GM13976 (cell line): Measurements from ENCODE around the gene TMEM200A.

ENCODE experiments used
- DNase-seq: peaks from one replicate; pipeline ENCODE4 v3.0.0; 2012; ENCODE audit warnings: low spot score
- in situ Hi-C: fragments of 300-500 bp; cut with MboI; formaldehyde crosslinking; loops from one replicate; pipeline ENCODE4 v1.12.0; 2022; ENCODE audit warnings: low sequenced_read_pairs, mixed read lengths, inconsistent platforms; ENCODE audit not compliant: unreplicated experiment
- TF ChIP-seq, protein P1 (sequence below): IDR thresholded peaks from 2 replicates; pipeline ENCODE4 v1.5.1; 2012; ENCODE audit warnings: borderline replicate concordance, mild to moderate bottlenecking; ENCODE audit not compliant: insufficient read depth; ENCODE audit errors: extremely low read depth, missing control alignments, control extremely low read depth

The TMEM200A gene

DNA sequence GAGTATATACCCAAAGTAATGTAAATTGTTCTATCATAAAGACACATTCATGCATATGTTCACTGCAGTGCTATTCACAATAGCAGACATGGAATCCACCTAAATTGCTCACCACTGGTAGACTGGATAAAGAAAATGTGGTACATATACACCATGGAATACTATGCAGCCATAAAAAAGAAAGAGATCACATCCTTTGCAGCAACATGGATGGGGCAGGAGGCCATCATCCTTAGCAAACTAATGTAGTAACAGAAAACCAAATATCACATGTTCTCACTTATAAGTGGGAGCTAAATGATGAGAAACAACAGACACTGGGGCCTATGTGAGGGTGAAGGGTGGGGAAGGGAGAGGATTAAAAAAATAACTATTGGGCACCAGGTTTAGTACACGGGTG lies 11.5 kb upstream of the TMEM200A start:
- in situ Hi-C loops = no loop called here
- no peak for DNase-seq
- TF ChIP-seq, protein P1, sequence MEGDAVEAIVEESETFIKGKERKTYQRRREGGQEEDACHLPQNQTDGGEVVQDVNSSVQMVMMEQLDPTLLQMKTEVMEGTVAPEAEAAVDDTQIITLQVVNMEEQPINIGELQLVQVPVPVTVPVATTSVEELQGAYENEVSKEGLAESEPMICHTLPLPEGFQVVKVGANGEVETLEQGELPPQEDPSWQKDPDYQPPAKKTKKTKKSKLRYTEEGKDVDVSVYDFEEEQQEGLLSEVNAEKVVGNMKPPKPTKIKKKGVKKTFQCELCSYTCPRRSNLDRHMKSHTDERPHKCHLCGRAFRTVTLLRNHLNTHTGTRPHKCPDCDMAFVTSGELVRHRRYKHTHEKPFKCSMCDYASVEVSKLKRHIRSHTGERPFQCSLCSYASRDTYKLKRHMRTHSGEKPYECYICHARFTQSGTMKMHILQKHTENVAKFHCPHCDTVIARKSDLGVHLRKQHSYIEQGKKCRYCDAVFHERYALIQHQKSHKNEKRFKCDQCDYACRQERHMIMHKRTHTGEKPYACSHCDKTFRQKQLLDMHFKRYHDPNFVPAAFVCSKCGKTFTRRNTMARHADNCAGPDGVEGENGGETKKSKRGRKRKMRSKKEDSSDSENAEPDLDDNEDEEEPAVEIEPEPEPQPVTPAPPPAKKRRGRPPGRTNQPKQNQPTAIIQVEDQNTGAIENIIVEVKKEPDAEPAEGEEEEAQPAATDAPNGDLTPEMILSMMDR = no peak

DNA sequence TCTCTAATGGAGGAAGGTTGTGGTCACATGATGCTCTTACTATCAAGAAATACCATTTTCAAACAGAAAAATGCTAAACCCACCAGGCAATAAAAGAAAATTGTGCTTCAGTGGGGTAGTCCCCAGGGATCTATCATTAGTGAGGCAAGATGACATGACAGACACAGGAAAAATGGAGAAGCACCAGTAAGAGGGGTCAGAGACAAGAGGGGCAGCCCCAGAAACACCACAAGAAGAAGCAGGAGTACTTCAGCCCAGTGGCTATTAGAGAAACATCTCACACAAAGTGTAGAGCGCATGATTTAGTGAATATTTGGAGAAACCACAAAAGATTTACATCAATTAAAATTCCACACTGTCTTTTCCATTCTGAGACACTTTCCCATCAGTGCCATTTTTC lies 10.2 kb upstream of the TMEM200A start:
- in situ Hi-C loops = no loop called here
- TF ChIP-seq, protein P1 = no peak
- no peak for DNase-seq

DNA sequence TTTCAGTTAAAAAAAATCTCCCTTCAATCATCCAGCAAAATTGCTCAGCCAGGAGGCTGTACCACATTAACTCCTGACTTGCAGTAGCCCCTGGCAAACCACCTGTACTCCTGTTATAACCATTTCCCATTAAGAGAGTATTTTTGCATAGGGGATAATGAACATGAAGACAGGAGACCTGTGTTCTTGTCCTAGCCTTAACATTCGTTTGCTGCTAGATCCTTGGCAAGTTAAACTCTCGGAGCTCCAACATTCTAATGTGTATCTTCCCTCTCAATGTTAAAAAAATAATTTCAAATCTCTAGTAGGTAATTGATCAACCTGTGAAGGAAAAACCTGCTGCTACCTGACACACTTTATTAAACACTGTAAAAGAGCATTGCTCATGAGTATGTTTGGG lies 8.4 kb upstream of the TMEM200A start:
- TF ChIP-seq, protein P1 = no peak
- in situ Hi-C loops = no loop called here
- DNase-seq = no peak

DNA sequence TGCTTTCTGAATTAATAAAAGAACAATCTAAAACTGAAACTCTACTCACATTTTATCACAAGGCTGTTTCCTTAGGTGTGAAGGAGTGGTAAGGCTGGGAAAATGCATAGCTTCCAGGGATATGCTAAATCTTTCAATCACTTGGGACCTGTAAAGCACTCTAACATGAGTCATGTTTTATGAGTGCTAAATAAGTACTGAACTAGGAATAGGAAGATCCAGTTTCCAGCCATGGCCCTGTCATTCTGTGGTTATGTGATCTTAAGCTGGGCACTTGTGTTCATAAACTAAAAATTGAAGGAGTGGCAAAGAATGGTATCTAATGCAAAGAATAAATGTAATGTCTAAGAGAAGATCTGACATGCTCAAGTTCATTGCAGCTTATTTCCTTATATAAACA lies 6.1 kb upstream of the TMEM200A start:
- TF ChIP-seq, protein P1 = no peak
- no peak for DNase-seq
- in situ Hi-C loops = no loop called here

DNA sequence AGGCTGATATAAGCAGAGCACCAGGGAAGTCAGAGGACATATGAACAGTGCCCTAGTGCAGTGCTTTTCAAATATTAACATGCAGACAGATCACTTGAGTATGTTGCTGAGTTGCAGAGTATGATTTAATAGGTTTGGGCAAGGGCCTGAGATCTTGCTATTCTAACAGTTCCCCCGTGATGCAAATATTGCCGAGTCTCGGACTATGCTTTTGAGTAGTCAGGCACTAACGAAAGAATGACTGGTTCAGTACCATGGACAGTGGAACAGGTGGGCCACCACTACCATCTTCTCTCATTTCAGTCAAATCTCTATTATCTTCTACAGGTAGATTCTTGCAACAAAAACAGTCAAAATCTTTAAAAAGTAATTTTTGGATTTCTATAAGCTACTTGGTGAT lies 3.7 kb upstream of the TMEM200A start:
- no peak for DNase-seq
- in situ Hi-C loops = no loop called here

DNA sequence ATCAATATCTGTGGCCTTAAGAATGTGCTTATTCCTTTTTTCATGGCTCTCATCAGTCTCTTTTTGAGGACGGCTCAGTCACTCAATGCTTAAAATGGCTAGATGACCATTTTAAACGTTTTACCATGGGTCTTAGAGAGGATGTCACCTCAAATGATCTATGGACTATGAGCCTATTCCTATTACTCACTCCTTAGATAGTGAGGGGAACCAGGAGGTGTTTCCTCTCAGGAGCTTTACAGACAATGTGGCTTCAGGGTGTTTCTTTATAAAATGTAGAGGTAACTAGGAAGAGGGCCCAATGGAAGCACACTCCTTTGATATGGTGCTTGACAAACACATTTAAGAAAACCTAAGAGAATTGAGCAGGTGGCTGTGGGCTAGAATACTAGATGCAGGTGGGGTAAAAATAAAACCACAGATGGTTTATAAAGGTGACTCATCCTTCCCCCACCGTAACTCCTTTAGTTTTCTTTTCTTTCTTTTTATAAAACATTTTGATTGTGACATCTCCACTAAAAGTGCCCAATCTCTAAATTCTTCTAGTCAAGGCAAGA lies 1.5 kb upstream of the TMEM200A start:
- TF ChIP-seq, protein P1 = no peak
- DNase-seq = no peak
- in situ Hi-C loops = no loop called here

More for the DNA sequence above, 3.7 kb upstream of the TMEM200A start:
- TF ChIP-seq, protein P1 = no peak

DNA sequence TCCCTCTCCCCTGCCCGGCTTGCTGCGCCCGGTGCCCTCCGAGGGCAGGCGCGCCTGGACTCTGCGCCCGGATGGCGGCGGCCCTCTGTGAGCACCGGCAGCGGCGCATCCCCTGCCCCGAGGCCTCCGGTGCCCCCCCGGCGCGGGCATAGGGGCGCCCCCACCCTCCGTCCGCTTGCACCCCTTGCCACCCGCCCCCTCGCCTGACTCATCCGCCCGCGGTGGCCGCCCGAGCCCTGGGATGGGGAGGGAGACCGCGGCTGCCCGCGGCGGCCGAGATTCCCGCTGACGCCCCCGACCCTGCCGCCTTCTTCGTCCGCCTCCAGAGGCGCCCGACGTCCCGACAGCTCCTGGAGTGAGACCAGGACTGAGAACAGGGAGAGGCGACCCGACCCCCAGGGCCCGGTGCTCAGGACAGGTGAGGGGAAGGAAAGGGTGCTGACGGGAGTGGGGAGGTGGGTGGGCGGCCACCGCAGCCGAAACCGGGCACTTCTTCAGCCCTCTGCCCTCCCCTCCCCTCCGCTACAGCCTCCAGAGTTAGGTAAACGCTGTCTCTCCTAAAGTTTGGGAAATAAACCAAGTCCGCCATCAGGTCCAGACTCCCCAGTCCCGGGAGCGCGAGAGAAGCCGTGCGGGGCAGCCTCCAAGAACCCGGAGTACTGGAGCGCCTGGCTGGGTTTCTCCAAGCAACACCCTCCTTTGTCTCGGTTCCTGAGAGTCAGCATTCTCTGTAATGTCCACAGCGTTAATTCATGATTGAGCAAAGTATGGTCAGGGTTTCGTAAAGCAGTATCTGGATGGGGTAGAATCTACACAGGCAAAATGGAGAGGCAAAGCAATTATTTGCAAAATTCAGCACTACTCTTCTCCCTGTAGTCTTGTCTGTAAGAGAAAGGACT lies 539 bp downstream of the TMEM200A start:
- DNase-seq = peak; percentile 54
- in situ Hi-C loops = no loop called here
- TF ChIP-seq, protein P1 = no peak
